GM19467 (cell line): ENCODE data around the gene ARPC4.

ENCODE experiments used
- ATAC-seq: cut with Tn5 transposase; IDR thresholded peaks from one replicate; pipeline ENCODE4 v1.9.1; 2021; ENCODE audit warnings: mild to moderate bottlenecking, moderate library complexity; ENCODE audit not compliant: unreplicated experiment

The ARPC4 gene

GRCh38 chr3:9787714-9788113 lies 5.2 kb upstream of the ARPC4 start:
- ATAC-seq = no peak

- no peak for ATAC-seq
Measured at GRCh38 chr3:9791127-9791526, 1.8 kb upstream of the ARPC4 start.

GRCh38 chr3:9791790-9792404 lies 985 bp upstream of the ARPC4 start:
- no peak for ATAC-seq

GRCh38 chr3:9793161-9793781 lies 389 bp downstream of the ARPC4 start:
- no peak for ATAC-seq

- no peak for ATAC-seq
Measured at GRCh38 chr3:9794400-9794799, 1.5 kb downstream of the ARPC4 start.

- ATAC-seq = no peak
Measured at GRCh38 chr3:9795207-9795606, 2.3 kb downstream of the ARPC4 start.

- no peak for ATAC-seq
Measured at GRCh38 chr3:9797196-9797945, 4.5 kb downstream of the ARPC4 start.

- no peak for ATAC-seq
Measured at GRCh38 chr3:9800529-9800928, 7.6 kb downstream of the ARPC4 start.

- no peak for ATAC-seq
Measured at GRCh38 chr3:9803494-9803893, 10.6 kb downstream of the ARPC4 start.

- ATAC-seq = no peak
Measured at GRCh38 chr3:9804996-9805395, 12.1 kb downstream of the ARPC4 start.

GRCh38 chr3:9806137-9806536 lies 13.3 kb downstream of the ARPC4 start:
- ATAC-seq = no peak

- ATAC-seq = no peak
Measured at GRCh38 chr3:9806688-9807589, 14.1 kb downstream of the ARPC4 start.

- ATAC-seq = no peak
Measured at GRCh38 chr3:9807981-9808344, 15.1 kb downstream of the ARPC4 start.

- ATAC-seq = peak; percentile 39
Measured at GRCh38 chr3:9808345-9809037, 15.6 kb downstream of the ARPC4 start.

GRCh38 chr3:9809239-9809614 lies 16.3 kb downstream of the ARPC4 start:
- ATAC-seq = peak; percentile 4

- ATAC-seq = peak; percentile 48
Measured at GRCh38 chr3:9809615-9810432, 16.9 kb downstream of the ARPC4 start, which contains the start of gene TTLL3. Gene TTLL3 (plus strand): TSS chr3:9810262. CDS start chr3:9810662, 400 bp downstream.

- ATAC-seq = no peak
Measured at GRCh38 chr3:9810433-9810770, 17.5 kb downstream of the ARPC4 start.

- ATAC-seq = no peak
Measured at GRCh38 chr3:9810846-9811245, 18.0 kb downstream of the ARPC4 start.

- no peak for ATAC-seq
Measured at GRCh38 chr3:9812870-9813483, 20.1 kb downstream of the ARPC4 start.
